ENCODE results near the gene IFI27L1. TPM values are rescaled to one million over a fixed set of nuclear protein-coding genes. Genes with fewer than 3 reads are reported as not detected.

The IFI27L1 gene
- total and polyA plus RNA-seq, 2 donors (not counting 3 experiments of a cell fraction or from before 2014, with no cell fraction given): 31.1 to 38.1 TPM

DNA sequence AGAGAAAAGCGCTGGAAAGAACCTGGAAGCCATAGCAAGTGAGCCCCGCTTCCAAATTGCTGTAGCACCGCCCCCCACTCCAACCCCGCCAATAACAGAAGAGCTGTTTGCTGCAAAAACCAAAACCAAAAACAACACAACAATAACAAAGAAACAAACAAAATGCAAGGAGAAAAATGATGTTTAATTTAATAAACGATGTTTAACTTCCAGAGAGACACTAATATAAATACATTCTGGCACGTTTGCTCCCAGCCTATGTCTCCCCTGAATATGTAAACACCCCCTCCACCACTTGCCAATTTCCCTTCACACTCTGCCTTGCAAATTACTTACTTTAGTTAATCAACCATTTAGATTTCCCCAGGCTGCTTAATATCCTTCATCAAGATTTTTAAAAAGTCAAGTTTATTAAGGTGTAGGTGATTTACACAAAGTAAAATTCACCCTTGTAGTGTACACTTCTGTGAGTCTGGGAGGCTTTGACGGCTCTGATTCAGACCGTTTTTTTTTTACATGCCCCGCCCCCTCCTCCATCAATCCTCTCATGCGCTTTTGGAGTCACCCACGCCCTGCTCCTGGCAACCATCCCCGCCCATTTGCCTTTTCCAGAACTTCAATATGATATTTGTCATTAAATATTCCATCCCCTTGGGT lies 48.8 kb downstream of the IFI27L1 start:
- no TSS peak for BruUV-seq (replicated peaks)
- TF ChIP-seq POLR2A (IDR thresholded peaks at IDR 0.05; ENCODE audit: low read depth, low read length) (peak; percentile 4), EZH2 (IDR thresholded peaks at IDR 0.05; ENCODE audit: borderline replicate concordance, low read depth, low read length, severe bottlenecking) (no peak)
- H3K36me3 ChIP-seq (ENCODE audit: control insufficient read depth in 2 of 2, extremely low read depth in 1 of 2, insufficient read depth in 2 of 2, low read length in 2 of 2): no peaks in the 10 kb centered on the region
- no peaks in the 10 kb centered on the region for H4K20me1 ChIP-seq (replicated peaks; ENCODE audit: control insufficient read depth, extremely low read depth, insufficient read depth, low read length)
- intact Hi-C loops (cut with micrococcal nuclease) (loop anchor here (10.0 kb wide), 2 partner anchors 415 to 475 kb away; no protein-coding TSS in a partner anchor), dilution Hi-C loops (cut with MboI; ENCODE audit: extremely low pct_ligation_motif_present, low sequenced_read_pairs) (no loop called here)
- no peaks in the 10 kb centered on the region for H3K9me1 ChIP-seq (replicated peaks; ENCODE audit: control insufficient read depth, extremely low read depth, insufficient read depth, low read length)
- peaks cover 9% of the 10 kb centered on the region for H3K4me1 ChIP-seq (ENCODE audit: control insufficient read depth, extremely low read depth, insufficient read depth, low read length)
- POLR2A ChIA-PET: interaction anchor here (1.4 kb wide), 1 partner anchor 49 kb away, joined by 4 read pairs; the partner anchor contains the start of genes DDX24 and IFI27L1
- FAIRE-seq: peak; percentile 55
- CTCF ChIA-PET: interaction anchor here (0.7 to 5.2 kb wide), 10 partner anchors 9 to 190 kb away, joined by 3 to 67 read pairs (median 8); partner anchors contain the start of genes DDX24, IFI27 and IFI27L1
- H3K79me2 ChIP-seq (ENCODE audit: control insufficient read depth, insufficient read depth, low read length): no peaks in the 10 kb centered on the region
- peak overlapping the region; percentile 24 for H3K9ac ChIP-seq (replicated peaks; ENCODE audit: extremely low read depth, insufficient read depth, low read length)
- peak; percentile 53 for DNase-seq (ENCODE audit: low read depth, low spot score)
- peaks cover 0 to 8% of the 10 kb centered on the region in 2 experiments for H3K27me3 ChIP-seq (ENCODE audit: control insufficient read depth in 2 of 2, insufficient read depth in 2 of 2, low read length in 2 of 2)
- no peak overlapping the region for H3K27ac ChIP-seq (ENCODE audit: insufficient read depth, low read depth, low read length)
- H3K4me2 ChIP-seq (ENCODE audit: insufficient read depth, low read length): peak overlapping the region; percentile 91
- peak overlapping the region; percentile 27 to 67 (median 45) for H3K4me3 ChIP-seq (replicated peaks in 1 of 3; ENCODE audit: insufficient read depth in 1 of 3, low read depth in 1 of 3, low read length in 3 of 3)
- H2AFZ ChIP-seq (ENCODE audit: low read depth, low read length): peak overlapping the region; percentile 87
- no peaks in the 10 kb centered on the region for H3K9me3 ChIP-seq (replicated peaks; ENCODE audit: control insufficient read depth, insufficient read depth, low read length)

GRCh38 chr14:94132285-94132887 lies 51.3 kb downstream of the IFI27L1 start:
- Histone ChIP-seq H3K4me3 (replicated peaks in 1 of 3; ENCODE audit: insufficient read depth in 1 of 3, low read depth in 1 of 3, low read length in 3 of 3) (no peak overlapping the region), H3K4me2 (ENCODE audit: insufficient read depth, low read length) (no peak overlapping the region), H3K27me3 (ENCODE audit: control insufficient read depth in 2 of 2, insufficient read depth in 2 of 2, low read length in 2 of 2) (peaks cover 3 to 11% of the 10 kb centered on the region in 2 experiments), H3K9me1 (replicated peaks; ENCODE audit: control insufficient read depth, extremely low read depth, insufficient read depth, low read length) (no peaks in the 10 kb centered on the region), H3K27ac (ENCODE audit: insufficient read depth, low read depth, low read length) (no peak overlapping the region), H2AFZ (ENCODE audit: low read depth, low read length) (no peak overlapping the region), H3K9me3 (replicated peaks; ENCODE audit: control insufficient read depth, insufficient read depth, low read length) (no peaks in the 10 kb centered on the region), H3K4me1 (ENCODE audit: control insufficient read depth, extremely low read depth, insufficient read depth, low read length) (peaks cover 9% of the 10 kb centered on the region), H3K36me3 (ENCODE audit: control insufficient read depth in 2 of 2, extremely low read depth in 1 of 2, insufficient read depth in 2 of 2, low read length in 2 of 2) (no peaks in the 10 kb centered on the region), H3K9ac (replicated peaks; ENCODE audit: extremely low read depth, insufficient read depth, low read length) (no peak overlapping the region), H3K79me2 (ENCODE audit: control insufficient read depth, insufficient read depth, low read length) (no peaks in the 10 kb centered on the region), H4K20me1 (replicated peaks; ENCODE audit: control insufficient read depth, extremely low read depth, insufficient read depth, low read length) (no peaks in the 10 kb centered on the region)
- TF ChIP-seq EZH2 (IDR thresholded peaks at IDR 0.05; ENCODE audit: borderline replicate concordance, low read depth, low read length, severe bottlenecking) (no peak), JUN (IDR thresholded peaks at IDR 0.05; ENCODE audit: borderline replicate concordance, insufficient read depth, insufficient read length, low read depth) (no peak), POLR2AphosphoS5 (IDR thresholded peaks at IDR 0.05; ENCODE audit: insufficient read depth, low read depth, low read length) (no peak)
- TF ChIP-seq, protein P1, sequence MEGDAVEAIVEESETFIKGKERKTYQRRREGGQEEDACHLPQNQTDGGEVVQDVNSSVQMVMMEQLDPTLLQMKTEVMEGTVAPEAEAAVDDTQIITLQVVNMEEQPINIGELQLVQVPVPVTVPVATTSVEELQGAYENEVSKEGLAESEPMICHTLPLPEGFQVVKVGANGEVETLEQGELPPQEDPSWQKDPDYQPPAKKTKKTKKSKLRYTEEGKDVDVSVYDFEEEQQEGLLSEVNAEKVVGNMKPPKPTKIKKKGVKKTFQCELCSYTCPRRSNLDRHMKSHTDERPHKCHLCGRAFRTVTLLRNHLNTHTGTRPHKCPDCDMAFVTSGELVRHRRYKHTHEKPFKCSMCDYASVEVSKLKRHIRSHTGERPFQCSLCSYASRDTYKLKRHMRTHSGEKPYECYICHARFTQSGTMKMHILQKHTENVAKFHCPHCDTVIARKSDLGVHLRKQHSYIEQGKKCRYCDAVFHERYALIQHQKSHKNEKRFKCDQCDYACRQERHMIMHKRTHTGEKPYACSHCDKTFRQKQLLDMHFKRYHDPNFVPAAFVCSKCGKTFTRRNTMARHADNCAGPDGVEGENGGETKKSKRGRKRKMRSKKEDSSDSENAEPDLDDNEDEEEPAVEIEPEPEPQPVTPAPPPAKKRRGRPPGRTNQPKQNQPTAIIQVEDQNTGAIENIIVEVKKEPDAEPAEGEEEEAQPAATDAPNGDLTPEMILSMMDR (IDR thresholded peaks at IDR 0.05; ENCODE audit: extremely low read depth in 1 of 2, insufficient read depth in 1 of 2, low read depth in 1 of 2, low read length in 2 of 2): peak; percentile 65 to 67
- dilution Hi-C loops (cut with MboI; ENCODE audit: extremely low pct_ligation_motif_present, low sequenced_read_pairs): no loop called here
- POLR2A ChIA-PET: interaction anchor here (0.5 to 1.4 kb wide), 3 partner anchors 51 to 185 kb away, joined by 3 to 5 read pairs (median 4); partner anchors contain the start of genes DDX24 and IFI27L1
- intact Hi-C loops (cut with micrococcal nuclease): loop anchor here (1.0 to 10.0 kb wide), 6 partner anchors 48 to 478 kb away; partner anchors contain the start of genes DDX24 and IFI27L1
- FAIRE-seq (peak; percentile 80), DNase-seq (ENCODE audit: low read depth, low spot score) (peak; percentile 70)
- CTCF ChIA-PET: interaction anchor here (0.6 to 5.2 kb wide), 40 partner anchors 10 to 416 kb away, joined by 3 to 67 read pairs (median 6); partner anchors contain the start of genes DDX24, IFI27, IFI27L1 and OTUB2
- no TSS peak for BruUV-seq (replicated peaks)

Measured in endothelial cell of umbilical vein (primary cell).